B cell (primary cell): ENCODE data around the gene ORMDL1. TPM values are rescaled to one million over a fixed set of nuclear protein-coding genes. Genes with fewer than 3 reads are reported as not detected.

Source experiments
- ATAC-seq: fragments of 200-7000 bp; cut with Tn5 transposase; one replicate; pipeline ENCODE4 v1.10.0; 2021; ENCODE audit warnings: low read depth, mild to moderate bottlenecking, moderate number of reproducible peaks, moderate library complexity
- CTCF ChIA-PET: fragments of 350-600 bp; sonication (Branson Sonifier 250); formaldehyde crosslinking; loops from one replicate; lab custom pipeline; 2021; ENCODE audit warnings: antibody characterized with exemption, inconsistent platforms; lab: Charles Lee
- POLR2A ChIA-PET: fragments of 350-600 bp; sonication (Branson Sonifier 250); formaldehyde crosslinking; loops from one replicate; lab custom pipeline; 2021; ENCODE audit warnings: antibody characterized with exemption; lab: Charles Lee
- DNase-seq: peaks from one replicate; pipeline ENCODE4 v3.0.0; 2013
- H2AFZ ChIP-seq: 2 replicates; pipeline ENCODE4 v1.6.1; 2012; ENCODE audit warnings: mild to moderate bottlenecking, low read depth, low read length; ENCODE audit not compliant: insufficient read depth, poor library complexity, severe bottlenecking
- H3K27ac ChIP-seq, 2 donors: 1 replicate in 1 of 2; 2 replicates in 1 of 2; pipeline ENCODE4 v1.5.1; 2012 to 2013; ENCODE audit warnings: low read length in 2 of 2, mild to moderate bottlenecking in 2 of 2, moderate library complexity in 1 of 2
- H3K27me3 ChIP-seq, 4 experiments: fragments of 200-600 bp in 1 of 4; sonication (generic) in 1 of 4; replicated peaks in 1 of 4; 1 replicate in 2 of 4; 2 replicates in 2 of 4; pipeline versions ENCODE4 v1.6.1 to v1.7.0; 2013 to 2016; ENCODE audit warnings: low read length in 3 of 4, mild to moderate bottlenecking in 2 of 4, mixed read lengths in 1 of 4, moderate library complexity in 1 of 4; ENCODE audit not compliant: insufficient read depth in 4 of 4, control insufficient read depth in 3 of 4; ENCODE audit errors: control extremely low read depth in 1 of 4
- H3K36me3 ChIP-seq, 2 experiments: replicated peaks in 1 of 2; 1 replicate in 1 of 2; 2 replicates in 1 of 2; pipeline versions ENCODE4 v1.6.1 to v1.7.1; 2013; ENCODE audit warnings: low read length in 1 of 2; ENCODE audit not compliant: insufficient read depth in 2 of 2, control insufficient read depth in 1 of 2; ENCODE audit errors: control extremely low read depth in 1 of 2, extremely low read depth in 1 of 2
- H3K4me1 ChIP-seq, 2 donors: fragments of 200-600 bp in 1 of 2; sonication (generic) in 1 of 2; 1 replicate in 1 of 2; 2 replicates in 1 of 2; pipeline versions ENCODE4 v1.5.1 to v1.6.1; 2013 to 2017; ENCODE audit warnings: low read length in 2 of 2; ENCODE audit not compliant: control insufficient read depth in 2 of 2, insufficient read depth in 2 of 2
- H3K4me2 ChIP-seq: replicated peaks from 2 replicates; pipeline ENCODE3; 2012; ENCODE audit warnings: mild to moderate bottlenecking, low read depth, low read length; ENCODE audit not compliant: poor library complexity, severe bottlenecking
- H3K4me3 ChIP-seq, 5 experiments: fragments of 200-600 bp in 1 of 5; sonication (generic) in 1 of 5; 1 replicate in 3 of 5; 2 replicates in 2 of 5; pipeline versions ENCODE4 v1.5.1 to v1.7.0; 2011 to 2016; ENCODE audit warnings: low read length in 4 of 5, mild to moderate bottlenecking in 4 of 5, low read depth in 2 of 5, control low read depth in 1 of 5, moderate library complexity in 1 of 5; ENCODE audit not compliant: insufficient read depth in 1 of 5; ENCODE audit errors: control extremely low read depth in 1 of 5, extremely low read depth in 1 of 5
- H3K79me2 ChIP-seq: fragments of 200-600 bp; sonication (generic); one replicate; pipeline ENCODE4 v1.6.0; 2016; ENCODE audit warnings: low read length; ENCODE audit not compliant: control insufficient read depth, insufficient read depth
- H3K9ac ChIP-seq: fragments of 200-600 bp; sonication (generic); 2 replicates; pipeline ENCODE4 v1.6.1; 2017; ENCODE audit warnings: mild to moderate bottlenecking, low read length, moderate library complexity
- H3K9me3 ChIP-seq, 3 donors: one replicate each; pipeline versions ENCODE4 v1.6.1 to v1.7.1; 2013; ENCODE audit warnings: low read length in 2 of 3; ENCODE audit not compliant: control insufficient read depth in 2 of 3, insufficient read depth in 1 of 3; ENCODE audit errors: control extremely low read depth in 1 of 3
- H4K20me1 ChIP-seq: 2 replicates; pipeline ENCODE4 v1.6.0; 2012; ENCODE audit warnings: mild to moderate bottlenecking, low read length; ENCODE audit not compliant: insufficient read depth, control insufficient read depth, poor library complexity, severe bottlenecking
- H3K27ac Mint-ChIP-seq: one replicate; pipeline ENCODE4 v1.8.0; 2021; ENCODE audit warnings: mixed read lengths
- H3K27me3 Mint-ChIP-seq: one replicate; pipeline ENCODE4 v1.8.0; 2021; ENCODE audit warnings: mixed read lengths
- H3K4me1 Mint-ChIP-seq: one replicate; pipeline ENCODE4 v1.8.0; 2021; ENCODE audit warnings: mixed read lengths
- H3K4me3 Mint-ChIP-seq: one replicate; pipeline ENCODE4 v1.8.0; 2021; ENCODE audit warnings: mixed read lengths
- H3K9me3 Mint-ChIP-seq: one replicate; pipeline ENCODE4 v1.8.0; 2022; ENCODE audit warnings: mixed read lengths; ENCODE audit not compliant: insufficient read depth
- CTCF ChIP-seq: fragments of 200-600 bp; IDR thresholded peaks from one replicate; pipeline ENCODE4 v1.8.0; 2022; ENCODE audit warnings: antibody characterized with exemption, mild to moderate bottlenecking
- EZH2 ChIP-seq: IDR thresholded peaks from 2 replicates; pipeline ENCODE4 v1.6.1; 2012; ENCODE audit warnings: borderline replicate concordance, low read depth, mild to moderate bottlenecking, moderate library complexity, low read length; ENCODE audit not compliant: insufficient read depth, poor library complexity, severe bottlenecking
- WGBS: methylation state at CpG from one replicate; pipeline ENCODE4 v1.1.5; 2013; ENCODE audit warnings: missing lambda C conversion rate; ENCODE audit not compliant: insufficient coverage; 5-methylcytosine and 5-hydroxymethylcytosine counted together
- intact Hi-C: fragments of 100-400 bp; cut with micrococcal nuclease; formaldehyde crosslinking; loops from one replicate; pipeline ENCODE4 v1.10.0; 2022
- polyA plus RNA-seq: library from polyadenylated mRNA; depleted of rRNA; stranded (reverse); fragments of >200 nt; gene quantifications from 2 replicates; pipeline ENCODE4 v1.2.3, GENCODE V29; 2012
- total RNA-seq, 2 donors: library from RNA; stranded (reverse); fragments of 120-200 nt in 1 of 2; gene quantifications; 1 replicate in 1 of 2; 2 replicates in 1 of 2; pipeline versions ENCODE4 v1.2.3 to v1.2.4, GENCODE V29; 2013 to 2022

The ORMDL1 gene
- total and polyA plus RNA-seq, 2 donors (not counting 1 experiment from before 2014, with no cell fraction given): 138 to 170 TPM

GRCh38 chr2:189826039-189826438 is 41.9 kb upstream of the ORMDL1 start:
- Histone ChIP-seq H3K4me3 (no peak overlapping the region), H3K36me3 (no peaks in the 10 kb centered on the region), H3K4me1 (no peaks in the 10 kb centered on the region), H3K27me3 (no peaks in the 10 kb centered on the region), H3K79me2 (no peaks in the 10 kb centered on the region), H3K4me2 (no peak overlapping the region), H3K9me3 (peaks cover 0 to 4% (median 0%) of the 10 kb centered on the region in 3 donors), H3K27ac (no peak overlapping the region), H4K20me1 (no peaks in the 10 kb centered on the region), H3K9ac (no peak overlapping the region), H2AFZ (no peak overlapping the region)
- Mint-ChIP-seq H3K4me1 (no peaks in the 10 kb centered on the region), H3K27me3 (no peaks in the 10 kb centered on the region), H3K4me3 (no peak overlapping the region), H3K27ac (no peak overlapping the region), H3K9me3 (no peaks in the 10 kb centered on the region)
- DNase-seq (no peak), ATAC-seq (no peak)
- CTCF ChIA-PET: no interaction called here
- POLR2A ChIA-PET: no interaction called here
- TF ChIP-seq EZH2 (no peak), CTCF (no peak)
- intact Hi-C loops: no loop called here
- no CpG with 5 or more reads among the region's 5 CpGs for WGBS

- intact Hi-C loops: no loop called here
- H3K36me3 ChIP-seq: peaks cover 0 to 7% of the 10 kb centered on the region in 2 experiments
- H3K27me3 ChIP-seq: no peaks in the 10 kb centered on the region
- WGBS: no CpG with 5 or more reads among the region's 3 CpGs
- no peak overlapping the region for H3K4me3 Mint-ChIP-seq
- ATAC-seq (no peak), DNase-seq (no peak)
- H3K4me1 ChIP-seq: no peaks in the 10 kb centered on the region
- no peak overlapping the region for H3K27ac Mint-ChIP-seq
- H4K20me1 ChIP-seq: no peaks in the 10 kb centered on the region
- H3K9me3 Mint-ChIP-seq: no peaks in the 10 kb centered on the region
- H3K79me2 ChIP-seq: no peaks in the 10 kb centered on the region
- no peak overlapping the region for H3K27ac ChIP-seq
- H3K4me1 Mint-ChIP-seq: no peaks in the 10 kb centered on the region
- H3K27me3 Mint-ChIP-seq: no peaks in the 10 kb centered on the region
- CTCF ChIA-PET: no interaction called here
- H3K9ac ChIP-seq: no peak overlapping the region
- H3K4me2 ChIP-seq: no peak overlapping the region
- H3K9me3 ChIP-seq: peaks cover 0 to 4% (median 0%) of the 10 kb centered on the region in 3 donors
- POLR2A ChIA-PET: no interaction called here
- H2AFZ ChIP-seq: no peak overlapping the region
- no peak overlapping the region for H3K4me3 ChIP-seq
- TF ChIP-seq CTCF (no peak), EZH2 (no peak)
These were observed 40.7 kb upstream of the ORMDL1 start for GRCh38 chr2:189824694-189825396.
